Stimulated activated naive CD4-positive, alpha-beta T cell (primary cell): ENCODE results near the gene AOPEP.
"Not testable (repeated sequence)": the region's sequence is repeated elsewhere in the genome, so short reads cannot be mapped to it uniquely, and the experiment has no call there.

Experiments used
- DNase-seq, 6 experiments: peaks; one replicate each; lab custom pipeline; 2025; lab: John Stamatoyannopoulos, UW

Gene AOPEP

GRCh38 chr9:94869415-94869843, 142.9 kb downstream of the AOPEP start:
- DNase-seq: no peak

GRCh38 chr9:94870465-94870792, 143.9 kb downstream of the AOPEP start:
- DNase-seq: no peak

GRCh38 chr9:94870793-94871558, 144.5 kb downstream of the AOPEP start:
- peak; percentile 10 to 91 (median 60) for DNase-seq

GRCh38 chr9:94872083-94872833, 145.8 kb downstream of the AOPEP start:
- no peak for DNase-seq

- no peak for DNase-seq
These were observed 146.5 kb downstream of the AOPEP start for GRCh38 chr9:94872891-94873511.

GRCh38 chr9:94874316-94874715, 147.8 kb downstream of the AOPEP start:
- DNase-seq: no peak

GRCh38 chr9:94875300-94876020, 149.0 kb downstream of the AOPEP start:
- DNase-seq: no peak

- DNase-seq: not testable (repeated sequence)
These were observed 152.3 kb downstream of the AOPEP start for GRCh38 chr9:94878804-94879203.

- DNase-seq: no peak
These were observed 152.7 kb downstream of the AOPEP start for GRCh38 chr9:94879230-94879629.

GRCh38 chr9:94881023-94881422, 154.5 kb downstream of the AOPEP start:
- DNase-seq: no peak

GRCh38 chr9:94881454-94881853, 155.0 kb downstream of the AOPEP start:
- DNase-seq: no peak

- DNase-seq: no peak
These were observed 155.4 kb downstream of the AOPEP start for GRCh38 chr9:94881940-94882339.

GRCh38 chr9:94882966-94883641, 156.6 kb downstream of the AOPEP start:
- no peak for DNase-seq

- no peak for DNase-seq
These were observed 159.5 kb downstream of the AOPEP start for GRCh38 chr9:94885854-94886447.

- DNase-seq: no peak
These were observed 161.2 kb downstream of the AOPEP start for GRCh38 chr9:94887721-94888120.

GRCh38 chr9:94888775-94889174, 162.3 kb downstream of the AOPEP start:
- DNase-seq: no peak

GRCh38 chr9:94889628-94890027, 163.1 kb downstream of the AOPEP start:
- DNase-seq: no peak

GRCh38 chr9:94891183-94891582, 164.7 kb downstream of the AOPEP start:
- no peak for DNase-seq

- no peak for DNase-seq
These were observed 166.2 kb downstream of the AOPEP start for GRCh38 chr9:94892675-94893074.

GRCh38 chr9:94894094-94894699, 167.7 kb downstream of the AOPEP start:
- DNase-seq: no peak

- no peak for DNase-seq
These were observed 169.2 kb downstream of the AOPEP start for GRCh38 chr9:94895668-94896067.
